GM20000 (cell line): ENCODE measurements around the gene PIK3R3.

Experiments used
- DNase-seq: peaks from one replicate; pipeline ENCODE4 v3.0.0; 2012; ENCODE audit warnings: low spot score
- CTCF ChIP-seq: IDR thresholded peaks from 2 replicates; pipeline ENCODE4 v1.5.1; 2012; ENCODE audit warnings: mild to moderate bottlenecking, control low read depth; ENCODE audit errors: extremely low read depth, missing control alignments

PIK3R3 gene

GRCh38 chr1:46005594-46005993 is 126.8 kb downstream of the PIK3R3 start:
- DNase-seq: no peak

GRCh38 chr1:46004492-46004891 is 127.9 kb downstream of the PIK3R3 start:
- DNase-seq: no peak
- no peak for TF ChIP-seq CTCF

More at GRCh38 chr1:46005594-46005993, 126.8 kb downstream of the PIK3R3 start:
- TF ChIP-seq CTCF: no peak

GRCh38 chr1:46003315-46003714 is 129.1 kb downstream of the PIK3R3 start:
- TF ChIP-seq CTCF: no peak
- no peak for DNase-seq

- DNase-seq: no peak
- no peak for TF ChIP-seq CTCF
Measured at GRCh38 chr1:46002551-46003150, 129.8 kb downstream of the PIK3R3 start.

- DNase-seq: no peak
- TF ChIP-seq CTCF: no peak
Measured at GRCh38 chr1:46001081-46001785, 131.2 kb downstream of the PIK3R3 start.

- DNase-seq: no peak
- TF ChIP-seq CTCF: no peak
Measured at GRCh38 chr1:45999507-45999906, 132.9 kb downstream of the PIK3R3 start.

GRCh38 chr1:45998020-45998617 is 134.3 kb downstream of the PIK3R3 start:
- no peak for TF ChIP-seq CTCF
- DNase-seq: no peak
